IMR-90 (cell line): ENCODE measurements around the gene ZNF675. TPM values are rescaled to one million over a fixed set of nuclear protein-coding genes. Genes with fewer than 3 reads are reported as not detected.
"Not testable (repeated sequence)": the region's sequence is repeated elsewhere in the genome, so short reads cannot be mapped to it uniquely, and the experiment has no call there.

Source experiments
- ATAC-seq: fragments of 200-7000 bp; cut with Tn5 transposase; 2 replicates; pipeline ENCODE4 v1.9.1; 2020; ENCODE audit warnings: low read depth, mild to moderate bottlenecking, moderate library complexity
- BruUV-seq: library from RNA; stranded (reverse); fragments of 400-500 nt; replicated peaks from 2 replicates; lab custom pipeline; 2021; lab: Mats Ljungman, UMichigan
- CTCF ChIA-PET: fragments of 300-600 bp; formaldehyde crosslinking; extraction: SDS; loops from one replicate; lab custom pipeline; 2021; ENCODE audit warnings: antibody characterized with exemption; lab: Yijun Ruan, JAX
- POLR2A ChIA-PET: fragments of 300-600 bp; sonication (Branson Sonifier 250); formaldehyde crosslinking; loops from one replicate; lab custom pipeline; 2022; ENCODE audit warnings: antibody characterized with exemption; ENCODE audit not compliant: unreplicated experiment; lab: Charles Lee
- DNase-seq: peaks from one replicate; pipeline ENCODE4 v3.0.0; 2013
- H2AFZ ChIP-seq: replicated peaks from 2 replicates; pipeline ENCODE3; 2013; ENCODE audit warnings: low read length, mild to moderate bottlenecking; ENCODE audit not compliant: poor library complexity
- H2AK5ac ChIP-seq: 2 replicates; pipeline ENCODE4 v1.6.1; 2013; ENCODE audit warnings: low read depth, low read length, inconsistent platforms
- H2AK9ac ChIP-seq: replicated peaks from 2 replicates; pipeline ENCODE3; 2013; ENCODE audit warnings: mild to moderate bottlenecking, low read depth, low read length, moderate library complexity; ENCODE audit not compliant: poor library complexity
- H2BK120ac ChIP-seq: 2 replicates; pipeline ENCODE4 v1.6.1; 2013; ENCODE audit warnings: low read depth, low read length, inconsistent platforms
- H2BK15ac ChIP-seq: 3 replicates; pipeline ENCODE4 v1.6.1; 2013; ENCODE audit warnings: low read depth, low read length, inconsistent platforms
- H2BK20ac ChIP-seq: 2 replicates; pipeline ENCODE4 v1.6.1; 2013; ENCODE audit warnings: low read depth, mild to moderate bottlenecking, inconsistent platforms, low read length, moderate library complexity
- H2BK5ac ChIP-seq: 2 replicates; pipeline ENCODE4 v1.6.1; 2013; ENCODE audit warnings: mild to moderate bottlenecking, low read depth, low read length, inconsistent platforms; ENCODE audit not compliant: poor library complexity, severe bottlenecking
- H3K14ac ChIP-seq: replicated peaks from 2 replicates; pipeline ENCODE4 v1.6.1; 2013; ENCODE audit warnings: low read depth, low read length, inconsistent platforms
- H3K18ac ChIP-seq: 2 replicates; pipeline ENCODE4 v1.6.1; 2013; ENCODE audit warnings: low read depth, low read length, control low read depth
- H3K23ac ChIP-seq: 2 replicates; pipeline ENCODE4 v1.6.1; 2013; ENCODE audit warnings: low read depth, low read length, inconsistent platforms
- H3K27ac ChIP-seq: 2 replicates; pipeline ENCODE4 v1.5.1; 2013; ENCODE audit warnings: mild to moderate bottlenecking, control low read depth, low read length; ENCODE audit not compliant: insufficient read depth
- H3K27me3 ChIP-seq: 2 replicates; pipeline ENCODE4 v1.6.1; 2013; ENCODE audit warnings: low read length; ENCODE audit not compliant: control insufficient read depth, insufficient read depth
- H3K36me3 ChIP-seq: 2 replicates; pipeline ENCODE4 v1.6.1; 2013; ENCODE audit warnings: low read length, mixed read lengths; ENCODE audit not compliant: control insufficient read depth, insufficient read depth
- H3K4ac ChIP-seq: 2 replicates; pipeline ENCODE4 v1.6.1; 2013; ENCODE audit warnings: low read depth, low read length, inconsistent platforms
- H3K4me1 ChIP-seq: 2 replicates; pipeline ENCODE4 v1.6.1; 2013; ENCODE audit warnings: low read length, mixed read lengths; ENCODE audit not compliant: control insufficient read depth, insufficient read depth
- H3K4me2 ChIP-seq: 2 replicates; pipeline ENCODE4 v1.6.1; 2013; ENCODE audit warnings: low read depth, mild to moderate bottlenecking, control low read depth, low read length, moderate library complexity
- H3K4me3 ChIP-seq: 2 replicates; pipeline ENCODE4 v1.5.1; 2013; ENCODE audit warnings: low read depth, mild to moderate bottlenecking, control low read depth, low read length, moderate library complexity; ENCODE audit not compliant: insufficient read depth
- H3K56ac ChIP-seq: 2 replicates; pipeline ENCODE4 v1.6.1; 2013; ENCODE audit warnings: low read length, inconsistent platforms; ENCODE audit not compliant: insufficient read depth; ENCODE audit errors: extremely low read depth
- H3K79me1 ChIP-seq, 2 experiments: 2 replicates each; pipeline ENCODE4 v1.6.1; 2013; ENCODE audit warnings: low read length in 2 of 2, inconsistent platforms in 1 of 2, low read depth in 1 of 2
- H3K9ac ChIP-seq: 2 replicates; pipeline ENCODE4 v1.6.1; 2013; ENCODE audit warnings: low read depth, low read length, control low read depth
- H3K9me1 ChIP-seq: 2 replicates; pipeline ENCODE4 v1.6.1; 2013; ENCODE audit warnings: low read length, inconsistent platforms; ENCODE audit not compliant: insufficient read depth
- H3K9me3 ChIP-seq: 2 replicates; pipeline ENCODE4 v1.6.1; 2013; ENCODE audit warnings: low read length; ENCODE audit not compliant: control insufficient read depth, insufficient read depth
- H4K20me1 ChIP-seq: 2 replicates; pipeline ENCODE4 v1.6.1; 2013; ENCODE audit warnings: low read length, inconsistent platforms; ENCODE audit not compliant: insufficient read depth
- H4K5ac ChIP-seq: 2 replicates; pipeline ENCODE4 v1.6.1; 2013; ENCODE audit warnings: mild to moderate bottlenecking, low read depth, low read length, control low read depth
- H4K8ac ChIP-seq, 2 experiments: 2 replicates each; pipeline ENCODE4 v1.6.1; 2013; ENCODE audit warnings: low read depth in 2 of 2, low read length in 2 of 2, control low read depth in 1 of 2, inconsistent platforms in 1 of 2
- H4K91ac ChIP-seq: 2 replicates; pipeline ENCODE4 v1.6.1; 2013; ENCODE audit warnings: low read depth, low read length, inconsistent platforms; ENCODE audit not compliant: insufficient read depth
- WGBS, 2 experiments: methylation state at CpG; one replicate each; pipeline versions ENCODE4 v1.1.5 to v1.1.7; 2013; ENCODE audit warnings: missing lambda C conversion rate in 2 of 2; ENCODE audit not compliant: insufficient read length in 1 of 2; ENCODE audit errors: extremely low coverage in 2 of 2; 5-methylcytosine and 5-hydroxymethylcytosine counted together
- dilution Hi-C: fragments of 300-500 bp; cut with HindIII; formaldehyde crosslinking; loops from one replicate; pipeline ENCODE4 v1.14.3; 2018; ENCODE audit warnings: low sequenced_read_pairs; ENCODE audit not compliant: unreplicated experiment
- in situ Hi-C: fragments of 300-500 bp; cut with MboI; formaldehyde crosslinking; loops from 3 replicates; pipeline ENCODE4 v1.14.3; 2019; ENCODE audit warnings: low sequenced_read_pairs, inconsistent platforms, mixed read lengths
- intact Hi-C: fragments of 100-400 bp; cut with micrococcal nuclease; formaldehyde crosslinking; loops from 2 replicates; pipeline ENCODE4 v1.10.0; 2022
- polyA plus RNA-seq, 3 experiments: library from polyadenylated mRNA; depleted of rRNA; stranded (reverse); fragments of >200 nt; gene quantifications; 2 replicates each; pipeline ENCODE4 v1.2.3, GENCODE V29; 2012; ENCODE audit warnings: low replicate concordance in 1 of 3
- total RNA-seq: library from RNA; depleted of rRNA; stranded (reverse); fragments of >200 nt; gene quantifications from 2 replicates; pipeline ENCODE4 v1.2.3, GENCODE V29; 2012

Gene ZNF675
- total and polyA plus RNA-seq, 2 of the 4 experiments (the other 2 are of a cell fraction), result 2.5 to 11.1 TPM

- H3K4me2 ChIP-seq, in situ Hi-C loops, H3K23ac ChIP-seq, H3K56ac ChIP-seq, H3K4me1 ChIP-seq, H4K5ac ChIP-seq, dilution Hi-C loops, H2BK15ac ChIP-seq, H3K9ac ChIP-seq, H2AK9ac ChIP-seq, POLR2A ChIA-PET, H3K4ac ChIP-seq, DNase-seq, H3K36me3 ChIP-seq, H3K4me3 ChIP-seq, intact Hi-C loops, H3K79me1 ChIP-seq, H3K27ac ChIP-seq, H3K14ac ChIP-seq, H2BK5ac ChIP-seq, H4K91ac ChIP-seq, ATAC-seq, H3K9me1 ChIP-seq, H3K27me3 ChIP-seq, H4K8ac ChIP-seq, H2AFZ ChIP-seq, H2AK5ac ChIP-seq, H2BK20ac ChIP-seq, H3K18ac ChIP-seq, BruUV-seq, CTCF ChIA-PET, H4K20me1 ChIP-seq, H2BK120ac ChIP-seq: not testable (repeated sequence)
- 100% methylated on average over 2 of the region's 32 CpGs; no CpG with 5 or more reads in 1 of the 2 experiments for WGBS, 2 experiments
- H3K9me3 ChIP-seq, result peaks cover 11% of the 10 kb centered on the region
Observed at GRCh38 chr19:23668606-23669005, 18.4 kb downstream of the ZNF675 start.
